ENCODE data around the gene LCK. TPM values are rescaled to one million over a fixed set of nuclear protein-coding genes. Genes with fewer than 3 reads are reported as not detected.
"Not testable (repeated sequence)": the region's sequence is repeated elsewhere in the genome, so short reads cannot be mapped to it uniquely, and the experiment has no call there.

Gene LCK
- total RNA-seq, 1 donor from 2014 or later: not detected

DNA sequence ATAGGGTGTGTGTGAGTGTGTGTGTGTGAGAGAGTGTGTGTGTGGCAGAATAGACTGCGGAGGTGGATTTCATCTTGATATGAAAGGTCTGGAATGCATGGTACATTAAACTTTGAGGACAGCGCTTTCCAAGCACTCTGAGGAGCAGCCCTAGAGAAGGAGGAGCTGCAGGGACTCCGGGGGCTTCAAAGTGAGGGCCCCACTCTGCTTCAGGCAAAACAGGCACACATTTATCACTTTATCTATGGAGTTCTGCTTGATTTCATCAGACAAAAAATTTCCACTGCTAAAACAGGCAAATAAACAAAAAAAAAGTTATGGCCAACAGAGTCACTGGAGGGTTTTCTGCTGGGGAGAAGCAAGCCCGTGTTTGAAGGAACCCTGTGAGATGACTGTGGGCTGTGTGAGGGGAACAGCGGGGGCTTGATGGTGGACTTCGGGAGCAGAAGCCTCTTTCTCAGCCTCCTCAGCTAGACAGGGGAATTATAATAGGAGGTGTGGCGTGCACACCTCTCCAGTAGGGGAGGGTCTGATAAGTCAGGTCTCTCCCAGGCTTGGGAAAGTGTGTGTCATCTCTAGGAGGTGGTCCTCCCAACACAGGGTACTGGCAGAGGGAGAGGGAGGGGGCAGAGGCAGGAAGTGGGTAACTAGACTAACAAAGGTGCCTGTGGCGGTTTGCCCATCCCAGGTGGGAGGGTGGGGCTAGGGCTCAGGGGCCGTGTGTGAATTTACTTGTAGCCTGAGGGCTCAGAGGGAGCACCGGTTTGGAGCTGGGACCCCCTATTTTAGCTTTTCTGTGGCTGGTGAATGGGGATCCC is 22.5 kb downstream of the LCK start:
- TF ChIP-seq, protein P1, sequence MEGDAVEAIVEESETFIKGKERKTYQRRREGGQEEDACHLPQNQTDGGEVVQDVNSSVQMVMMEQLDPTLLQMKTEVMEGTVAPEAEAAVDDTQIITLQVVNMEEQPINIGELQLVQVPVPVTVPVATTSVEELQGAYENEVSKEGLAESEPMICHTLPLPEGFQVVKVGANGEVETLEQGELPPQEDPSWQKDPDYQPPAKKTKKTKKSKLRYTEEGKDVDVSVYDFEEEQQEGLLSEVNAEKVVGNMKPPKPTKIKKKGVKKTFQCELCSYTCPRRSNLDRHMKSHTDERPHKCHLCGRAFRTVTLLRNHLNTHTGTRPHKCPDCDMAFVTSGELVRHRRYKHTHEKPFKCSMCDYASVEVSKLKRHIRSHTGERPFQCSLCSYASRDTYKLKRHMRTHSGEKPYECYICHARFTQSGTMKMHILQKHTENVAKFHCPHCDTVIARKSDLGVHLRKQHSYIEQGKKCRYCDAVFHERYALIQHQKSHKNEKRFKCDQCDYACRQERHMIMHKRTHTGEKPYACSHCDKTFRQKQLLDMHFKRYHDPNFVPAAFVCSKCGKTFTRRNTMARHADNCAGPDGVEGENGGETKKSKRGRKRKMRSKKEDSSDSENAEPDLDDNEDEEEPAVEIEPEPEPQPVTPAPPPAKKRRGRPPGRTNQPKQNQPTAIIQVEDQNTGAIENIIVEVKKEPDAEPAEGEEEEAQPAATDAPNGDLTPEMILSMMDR (conservative IDR thresholded peaks at IDR 0.05): no peak
- peak overlapping the region; percentile 55 for H3K27ac Mint-ChIP-seq
- peaks cover 19% of the 10 kb centered on the region for H3K4me1 Mint-ChIP-seq (ENCODE audit: unreplicated experiment)
- no peaks in the 10 kb centered on the region for H3K36me3 Mint-ChIP-seq
- H3K9me3 Mint-ChIP-seq: no peaks in the 10 kb centered on the region
- no peak for DNase-seq (ENCODE audit: extremely low spot score, unreplicated experiment)
- H3K27me3 Mint-ChIP-seq: peaks cover 13% of the 10 kb centered on the region
- H3K4me3 Mint-ChIP-seq: peak overlapping the region; percentile 47

DNA sequence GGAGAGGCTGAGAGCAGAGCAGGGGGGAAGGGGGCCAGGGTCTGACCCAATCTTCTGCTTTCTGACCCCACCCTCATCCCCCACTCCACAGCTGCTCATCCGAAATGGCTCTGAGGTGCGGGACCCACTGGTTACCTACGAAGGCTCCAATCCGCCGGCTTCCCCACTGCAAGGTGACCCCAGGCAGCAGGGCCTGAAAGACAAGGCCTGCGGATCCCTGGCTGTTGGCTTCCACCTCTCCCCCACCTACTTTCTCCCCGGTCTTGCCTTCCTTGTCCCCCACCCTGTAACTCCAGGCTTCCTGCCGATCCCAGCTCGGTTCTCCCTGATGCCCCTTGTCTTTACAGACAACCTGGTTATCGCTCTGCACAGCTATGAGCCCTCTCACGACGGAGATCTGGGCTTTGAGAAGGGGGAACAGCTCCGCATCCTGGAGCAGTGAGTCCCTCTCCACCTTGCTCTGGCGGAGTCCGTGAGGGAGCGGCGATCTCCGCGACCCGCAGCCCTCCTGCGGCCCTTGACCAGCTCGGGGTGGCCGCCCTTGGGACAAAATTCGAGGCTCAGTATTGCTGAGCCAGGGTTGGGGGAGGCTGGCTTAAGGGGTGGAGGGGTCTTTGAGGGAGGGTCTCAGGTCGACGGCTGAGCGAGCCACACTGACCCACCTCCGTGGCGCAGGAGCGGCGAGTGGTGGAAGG is 23.7 kb downstream of the LCK start:
- Mint-ChIP-seq H3K9me3 (no peaks in the 10 kb centered on the region), H3K27me3 (peaks cover 13% of the 10 kb centered on the region), H3K4me1 (ENCODE audit: unreplicated experiment) (peaks cover 19% of the 10 kb centered on the region), H3K36me3 (no peaks in the 10 kb centered on the region), H3K27ac (no peak overlapping the region), H3K4me3 (no peak overlapping the region)
- no peak for DNase-seq (ENCODE audit: extremely low spot score, unreplicated experiment)
- TF ChIP-seq, protein P1 (conservative IDR thresholded peaks at IDR 0.05): no peak

DNA sequence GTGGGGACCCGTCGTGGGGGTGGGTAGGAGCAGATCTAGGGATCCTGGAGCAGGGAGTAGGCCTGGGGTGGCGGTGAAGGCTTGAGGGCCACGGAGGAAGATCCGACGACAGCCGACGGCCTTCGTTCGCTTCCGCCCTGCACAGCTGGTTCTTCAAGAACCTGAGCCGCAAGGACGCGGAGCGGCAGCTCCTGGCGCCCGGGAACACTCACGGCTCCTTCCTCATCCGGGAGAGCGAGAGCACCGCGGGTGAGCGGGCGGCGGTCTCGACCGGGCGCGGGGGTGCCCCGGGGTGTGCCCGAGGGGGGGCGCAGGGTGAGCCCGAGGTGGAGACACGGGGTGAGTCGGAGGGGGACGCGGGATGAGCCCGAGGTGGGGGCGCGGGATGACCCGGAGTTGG is 24.4 kb downstream of the LCK start:
- H3K9me3 Mint-ChIP-seq: no peaks in the 10 kb centered on the region
- no peaks in the 10 kb centered on the region for H3K36me3 Mint-ChIP-seq
- no peak overlapping the region for H3K4me3 Mint-ChIP-seq

DNA sequence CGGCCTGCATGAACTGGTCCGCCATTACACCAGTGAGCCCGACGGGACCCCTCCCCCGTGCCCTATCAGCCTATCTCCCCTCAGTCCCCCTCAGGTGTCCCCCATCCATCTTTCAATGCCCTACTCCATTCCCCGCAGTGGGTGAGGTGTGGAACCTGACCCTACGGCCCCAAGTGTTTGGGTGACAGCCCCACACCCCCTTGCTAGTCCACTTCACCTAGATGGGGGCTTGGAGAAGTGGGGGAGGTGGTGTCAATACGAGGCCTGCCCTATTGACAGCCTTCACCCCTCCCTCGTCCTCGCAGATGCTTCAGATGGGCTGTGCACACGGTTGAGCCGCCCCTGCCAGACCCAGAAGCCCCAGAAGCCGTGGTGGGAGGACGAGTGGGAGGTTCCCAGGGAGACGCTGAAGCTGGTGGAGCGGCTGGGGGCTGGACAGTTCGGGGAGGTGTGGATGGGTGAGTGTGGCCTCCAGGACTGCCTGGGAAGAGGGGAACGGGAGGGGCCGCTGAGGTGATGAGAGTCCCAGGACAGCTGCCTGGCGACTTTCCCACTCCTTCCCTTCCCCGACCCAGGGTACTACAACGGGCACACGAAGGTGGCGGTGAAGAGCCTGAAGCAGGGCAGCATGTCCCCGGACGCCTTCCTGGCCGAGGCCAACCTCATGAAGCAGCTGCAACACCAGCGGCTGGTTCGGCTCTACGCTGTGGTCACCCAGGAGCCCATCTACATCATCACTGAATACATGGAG is 25.1 kb downstream of the LCK start:
- no peak overlapping the region for H3K4me3 Mint-ChIP-seq

More for the DNA sequence above, 24.4 kb downstream of the LCK start:
- DNase-seq (ENCODE audit: extremely low spot score, unreplicated experiment): peak; percentile 70
- TF ChIP-seq, protein P1 (conservative IDR thresholded peaks at IDR 0.05): no peak
- Mint-ChIP-seq H3K27ac (no peak overlapping the region), H3K27me3 (peaks cover 13% of the 10 kb centered on the region), H3K4me1 (ENCODE audit: unreplicated experiment) (peaks cover 19% of the 10 kb centered on the region)

DNA sequence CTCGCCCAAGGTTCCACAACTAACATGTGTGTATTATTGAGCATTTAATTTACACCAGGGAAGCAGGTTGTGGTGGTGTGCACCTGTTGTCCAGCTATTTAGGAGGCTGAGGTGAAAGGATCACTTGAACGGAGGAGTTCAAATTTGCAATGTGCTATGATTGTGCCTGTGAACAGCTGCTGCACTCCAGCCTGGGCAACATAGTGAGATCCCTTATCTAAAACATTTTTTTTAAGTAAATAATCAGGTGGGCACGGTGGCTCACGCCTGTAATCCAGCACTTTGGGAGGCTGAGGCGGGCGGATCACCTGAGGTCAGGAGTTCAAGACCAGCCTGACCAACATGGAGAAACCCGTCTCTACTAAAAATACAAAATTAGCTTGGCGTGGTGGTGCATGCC is 33.7 kb downstream of the LCK start:
- DNase-seq (ENCODE audit: extremely low spot score, unreplicated experiment); H3K9me3 Mint-ChIP-seq; H3K27ac Mint-ChIP-seq; H3K4me1 Mint-ChIP-seq (ENCODE audit: unreplicated experiment); H3K27me3 Mint-ChIP-seq; H3K36me3 Mint-ChIP-seq; H3K4me3 Mint-ChIP-seq: not testable (repeated sequence)

More for the DNA sequence above, 25.1 kb downstream of the LCK start:
- no peak for DNase-seq (ENCODE audit: extremely low spot score, unreplicated experiment)
- TF ChIP-seq, protein P1 (conservative IDR thresholded peaks at IDR 0.05): no peak
- peaks cover 13% of the 10 kb centered on the region for H3K27me3 Mint-ChIP-seq
- H3K4me1 Mint-ChIP-seq (ENCODE audit: unreplicated experiment): peaks cover 19% of the 10 kb centered on the region
- no peaks in the 10 kb centered on the region for H3K9me3 Mint-ChIP-seq
- no peaks in the 10 kb centered on the region for H3K36me3 Mint-ChIP-seq
- H3K27ac Mint-ChIP-seq: no peak overlapping the region
